ENCODE results near the gene RYR2.
"Not testable (repeated sequence)": the region's sequence is repeated elsewhere in the genome, so short reads cannot be mapped to it uniquely, and the experiment has no call there.

Gene RYR2

DNA sequence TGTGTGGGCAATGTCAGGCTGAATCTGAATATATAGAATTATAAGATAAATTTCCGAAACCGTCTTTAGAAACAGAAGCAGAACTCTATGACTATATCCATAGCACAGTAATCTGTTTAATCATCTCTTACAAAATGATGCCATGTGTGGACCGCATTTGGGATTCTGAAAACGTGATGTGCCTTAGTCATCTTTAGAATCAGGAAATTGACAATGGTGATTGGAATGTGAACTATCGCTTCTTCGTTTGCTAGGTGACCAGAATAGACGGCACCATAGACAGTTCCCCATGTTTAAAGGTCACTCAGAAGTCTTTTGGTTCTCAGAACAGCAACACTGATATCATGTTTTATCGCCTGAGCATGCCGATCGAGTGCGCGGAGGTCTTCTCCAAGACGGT is 548.4 kb downstream of the RYR2 start:
- TF ChIP-seq, protein P1, sequence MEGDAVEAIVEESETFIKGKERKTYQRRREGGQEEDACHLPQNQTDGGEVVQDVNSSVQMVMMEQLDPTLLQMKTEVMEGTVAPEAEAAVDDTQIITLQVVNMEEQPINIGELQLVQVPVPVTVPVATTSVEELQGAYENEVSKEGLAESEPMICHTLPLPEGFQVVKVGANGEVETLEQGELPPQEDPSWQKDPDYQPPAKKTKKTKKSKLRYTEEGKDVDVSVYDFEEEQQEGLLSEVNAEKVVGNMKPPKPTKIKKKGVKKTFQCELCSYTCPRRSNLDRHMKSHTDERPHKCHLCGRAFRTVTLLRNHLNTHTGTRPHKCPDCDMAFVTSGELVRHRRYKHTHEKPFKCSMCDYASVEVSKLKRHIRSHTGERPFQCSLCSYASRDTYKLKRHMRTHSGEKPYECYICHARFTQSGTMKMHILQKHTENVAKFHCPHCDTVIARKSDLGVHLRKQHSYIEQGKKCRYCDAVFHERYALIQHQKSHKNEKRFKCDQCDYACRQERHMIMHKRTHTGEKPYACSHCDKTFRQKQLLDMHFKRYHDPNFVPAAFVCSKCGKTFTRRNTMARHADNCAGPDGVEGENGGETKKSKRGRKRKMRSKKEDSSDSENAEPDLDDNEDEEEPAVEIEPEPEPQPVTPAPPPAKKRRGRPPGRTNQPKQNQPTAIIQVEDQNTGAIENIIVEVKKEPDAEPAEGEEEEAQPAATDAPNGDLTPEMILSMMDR (IDR thresholded peaks at IDR 0.05; ENCODE audit: borderline replicate concordance, control extremely low read depth, extremely low read depth, insufficient read depth, missing control alignments) = no peak
- in situ Hi-C loops (cut with MboI; ENCODE audit: low sequenced_read_pairs, unreplicated experiment) = no loop called here
- no peak for DNase-seq (ENCODE audit: low spot score)

GRCh38 chr1:237591353-237591752 is 549.4 kb downstream of the RYR2 start:
- DNase-seq (ENCODE audit: low spot score) = no peak
- in situ Hi-C loops (cut with MboI; ENCODE audit: low sequenced_read_pairs, unreplicated experiment) = no loop called here
- TF ChIP-seq, protein P1 (IDR thresholded peaks at IDR 0.05; ENCODE audit: borderline replicate concordance, control extremely low read depth, extremely low read depth, insufficient read depth, missing control alignments) = no peak

DNA sequence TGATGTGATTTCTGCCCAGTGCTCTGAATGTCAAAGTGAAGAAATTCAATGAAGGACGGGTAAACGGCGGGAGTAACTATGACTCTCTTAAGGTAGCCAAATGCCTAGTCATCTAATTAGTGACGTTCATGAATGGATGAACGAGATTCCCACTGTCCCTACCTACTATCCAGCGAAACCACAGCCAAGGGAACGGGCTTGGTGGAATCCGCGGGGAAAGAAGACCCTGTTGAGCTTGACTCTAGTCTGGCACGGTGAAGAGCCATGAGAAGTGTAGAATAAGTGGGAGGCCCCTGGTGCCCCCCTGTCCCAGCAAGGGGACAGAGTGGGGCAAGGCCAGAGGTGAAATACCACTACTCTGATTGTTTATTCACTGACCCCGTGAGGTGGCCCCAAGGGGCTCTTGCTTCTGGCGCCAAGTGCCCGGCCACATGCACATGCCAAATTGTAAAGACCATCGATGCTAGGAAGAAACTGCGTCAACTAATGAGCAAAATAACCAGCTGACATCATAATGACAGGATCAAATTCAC is 561.1 kb downstream of the RYR2 start:
- DNase-seq (ENCODE audit: low spot score); in situ Hi-C loops (cut with MboI; ENCODE audit: low sequenced_read_pairs, unreplicated experiment): not testable (repeated sequence)

DNA sequence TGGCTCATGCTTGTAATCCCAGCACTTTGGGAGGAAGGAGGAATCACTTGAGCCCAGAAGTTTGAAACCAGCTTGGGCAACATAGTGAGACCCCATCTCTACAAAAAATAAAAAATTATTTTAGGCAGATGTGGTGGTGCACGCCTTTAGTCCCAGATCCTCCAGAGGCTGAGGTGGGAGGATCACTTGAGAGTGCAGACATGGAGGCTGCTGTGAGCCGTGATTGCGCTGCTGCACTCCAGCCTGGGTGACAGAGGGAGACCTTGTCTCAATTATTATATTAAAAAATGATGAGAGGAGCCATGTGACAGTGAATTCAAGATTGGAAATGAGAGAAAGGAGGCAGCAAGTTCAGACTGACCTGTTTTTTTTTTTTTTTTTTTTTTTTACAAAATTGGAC is 566.4 kb downstream of the RYR2 start:
- in situ Hi-C loops (cut with MboI; ENCODE audit: low sequenced_read_pairs, unreplicated experiment) = no loop called here
- TF ChIP-seq, protein P1 (IDR thresholded peaks at IDR 0.05; ENCODE audit: borderline replicate concordance, control extremely low read depth, extremely low read depth, insufficient read depth, missing control alignments) = no peak

DNA sequence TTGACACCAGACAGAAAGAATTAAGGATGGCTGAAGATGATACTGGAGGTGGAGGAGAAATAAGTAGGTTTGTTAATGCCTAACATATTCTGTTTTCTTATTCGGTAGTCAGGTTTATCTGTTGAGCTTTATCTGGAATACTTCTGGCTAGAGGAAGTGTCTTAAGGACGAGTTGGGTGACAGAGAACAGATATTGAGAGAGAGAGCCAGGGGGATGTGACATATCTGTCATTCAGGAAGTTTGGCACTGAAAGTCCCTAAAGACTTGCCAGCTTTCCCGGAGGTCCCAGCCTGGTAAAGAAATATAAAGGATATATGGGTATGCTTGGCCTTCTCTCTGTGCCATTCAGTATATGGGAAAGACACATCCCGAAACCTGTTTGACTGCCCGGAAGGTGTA is 568.2 kb downstream of the RYR2 start:
- in situ Hi-C loops (cut with MboI; ENCODE audit: low sequenced_read_pairs, unreplicated experiment) = no loop called here
- no peak for DNase-seq (ENCODE audit: low spot score)
- TF ChIP-seq, protein P1 (IDR thresholded peaks at IDR 0.05; ENCODE audit: borderline replicate concordance, control extremely low read depth, extremely low read depth, insufficient read depth, missing control alignments) = no peak

More for the DNA sequence above, 566.4 kb downstream of the RYR2 start:
- no peak for DNase-seq (ENCODE audit: low spot score)

DNA sequence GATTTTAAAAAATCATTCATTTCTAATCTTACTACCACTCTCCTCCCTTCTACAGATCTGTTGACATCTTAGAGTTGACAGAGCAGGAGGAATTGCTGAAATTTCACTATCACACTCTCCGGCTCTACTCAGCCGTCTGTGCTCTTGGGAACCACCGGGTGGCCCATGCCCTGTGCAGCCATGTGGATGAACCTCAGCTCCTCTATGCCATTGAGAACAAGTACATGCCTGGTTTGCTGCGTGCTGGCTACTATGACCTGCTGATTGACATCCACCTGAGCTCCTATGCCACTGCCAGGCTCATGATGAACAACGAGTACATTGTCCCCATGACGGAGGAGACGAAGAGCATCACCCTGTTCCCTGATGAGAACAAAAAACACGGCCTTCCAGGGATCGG is 572.0 kb downstream of the RYR2 start:
- no peak for DNase-seq (ENCODE audit: low spot score)
- in situ Hi-C loops (cut with MboI; ENCODE audit: low sequenced_read_pairs, unreplicated experiment) = no loop called here
- TF ChIP-seq, protein P1 (IDR thresholded peaks at IDR 0.05; ENCODE audit: borderline replicate concordance, control extremely low read depth, extremely low read depth, insufficient read depth, missing control alignments) = no peak

GRCh38 chr1:237619553-237619952 is 577.6 kb downstream of the RYR2 start:
- in situ Hi-C loops (cut with MboI; ENCODE audit: low sequenced_read_pairs, unreplicated experiment) = no loop called here
- TF ChIP-seq, protein P1 (IDR thresholded peaks at IDR 0.05; ENCODE audit: borderline replicate concordance, control extremely low read depth, extremely low read depth, insufficient read depth, missing control alignments) = no peak

More at GRCh38 chr1:237619553-237619952, 577.6 kb downstream of the RYR2 start:
- no peak for DNase-seq (ENCODE audit: low spot score)
